GM10266 (cell line): ENCODE results near the gene FBN2.

ENCODE experiments used
- DNase-seq: peaks from one replicate; pipeline ENCODE4 v3.0.0; 2012; ENCODE audit errors: extremely low spot score
- CTCF ChIP-seq: IDR thresholded peaks from 2 replicates; pipeline ENCODE4 v1.5.1; 2012; ENCODE audit warnings: mild to moderate bottlenecking, low read depth; ENCODE audit not compliant: control insufficient read depth, insufficient read depth; ENCODE audit errors: missing control alignments

The FBN2 gene

GRCh38 chr5:128427921-128428320, 110.1 kb downstream of the FBN2 start:
- no peak for DNase-seq
- no peak for TF ChIP-seq CTCF

GRCh38 chr5:128426090-128426534, 111.9 kb downstream of the FBN2 start:
- TF ChIP-seq CTCF = no peak

GRCh38 chr5:128424646-128425045, 113.4 kb downstream of the FBN2 start:
- TF ChIP-seq CTCF = no peak
- no peak for DNase-seq

More at GRCh38 chr5:128426090-128426534, 111.9 kb downstream of the FBN2 start:
- DNase-seq = no peak

- no peak for DNase-seq
- no peak for TF ChIP-seq CTCF
Observed at GRCh38 chr5:128422612-128423011, 115.4 kb downstream of the FBN2 start.

- TF ChIP-seq CTCF = no peak
- DNase-seq = no peak
Observed at GRCh38 chr5:128414469-128414868, 123.6 kb downstream of the FBN2 start.

- no peak for DNase-seq
- TF ChIP-seq CTCF = no peak
Observed at GRCh38 chr5:128413356-128413755, 124.7 kb downstream of the FBN2 start.

GRCh38 chr5:128412145-128412930, 125.7 kb downstream of the FBN2 start:
- no peak for TF ChIP-seq CTCF
- no peak for DNase-seq
